IPS DF 4.7 (cell line): ENCODE data around the gene MTG1.

Source experiments
- DNase-seq: peaks from one replicate; pipeline ENCODE4 v3.0.0-alpha.2; 2013; ENCODE audit warnings: low spot score; ENCODE audit errors: extremely low read depth

Gene MTG1

GRCh38 chr10:133451346-133451745 is 57.4 kb downstream of the MTG1 start:
- DNase-seq = no peak

DNA sequence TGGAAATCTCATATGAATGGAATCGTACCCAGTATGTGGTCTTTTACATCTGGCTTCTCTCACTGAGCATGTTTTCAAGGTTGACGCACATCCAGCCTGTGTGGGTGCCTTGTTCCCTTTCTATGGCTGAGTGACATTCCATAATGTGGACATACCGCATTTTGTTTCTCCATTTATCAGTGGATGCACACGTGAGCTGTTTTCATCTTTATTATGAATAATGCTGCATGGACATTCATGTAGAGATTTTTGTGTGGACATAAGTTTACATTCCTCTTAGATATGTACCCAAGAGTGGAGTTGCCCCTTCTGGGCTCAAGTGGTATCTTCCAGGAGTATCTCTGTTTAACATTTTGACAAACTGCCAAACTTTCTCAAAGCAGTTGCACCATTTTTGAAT is 58.5 kb downstream of the MTG1 start:
- DNase-seq = no peak

DNA sequence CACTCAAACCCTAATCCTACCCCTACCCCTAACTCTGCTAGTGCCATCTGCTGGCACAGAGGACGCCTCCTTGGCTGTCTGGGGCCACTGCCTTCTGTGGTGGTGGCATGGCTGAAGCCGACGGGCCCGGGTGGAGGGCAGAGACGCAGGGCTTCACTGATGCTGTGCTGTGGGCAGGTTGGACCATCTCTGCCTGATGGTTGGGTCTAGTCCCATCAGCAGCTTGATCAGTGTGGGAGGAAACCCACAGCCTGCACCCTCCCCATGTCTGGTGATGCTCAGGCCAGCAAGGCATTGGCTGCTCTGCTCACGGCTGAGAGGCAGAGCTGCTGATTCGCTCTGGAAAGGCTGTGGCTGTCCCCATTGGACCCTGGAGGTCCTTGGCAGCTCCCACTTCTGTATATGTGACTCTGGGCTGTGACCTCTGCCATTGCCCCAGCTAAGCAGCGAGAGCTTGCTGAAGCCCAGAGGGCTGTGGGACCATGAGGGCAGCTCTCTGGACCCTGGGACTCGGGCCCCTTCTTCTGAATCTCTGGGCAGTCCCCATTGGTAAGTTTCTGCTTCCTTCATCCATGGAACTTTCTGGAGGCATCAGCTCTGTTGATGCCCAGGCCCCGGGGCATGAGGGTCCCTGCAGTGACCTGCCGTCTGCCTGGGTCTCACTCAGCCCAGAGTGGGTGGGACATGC is 59.7 kb downstream of the MTG1 start, which contains the start of gene SCART1:
Gene SCART1, plus strand, starts transcription at position 430 of the 688 bp plus-strand sequence. Its CDS starts 53 bp downstream, at position 483.
- no peak for DNase-seq

- no peak for DNase-seq
These were observed 60.4 kb downstream of the MTG1 start for GRCh38 chr10:133454204-133454893.

DNA sequence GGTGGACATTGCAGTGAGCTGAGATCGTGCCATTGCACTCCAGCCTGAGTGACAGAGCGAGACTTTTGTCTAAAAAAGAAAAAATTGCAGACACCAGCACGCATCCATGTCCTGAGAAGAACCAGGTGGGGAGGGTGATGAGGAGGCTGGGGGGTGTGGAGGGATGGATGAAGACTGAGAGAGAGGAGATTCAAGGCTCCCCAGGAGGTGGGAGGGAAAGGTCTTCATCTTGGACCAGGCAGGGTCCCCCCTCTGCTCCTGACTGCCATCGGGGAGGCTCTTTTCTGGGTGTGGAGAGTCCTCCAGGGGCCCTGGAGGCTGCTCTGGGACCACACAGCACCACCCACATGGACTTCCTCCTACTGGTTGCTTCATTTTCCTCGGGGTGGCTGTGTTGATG is 61.2 kb downstream of the MTG1 start:
- no peak for DNase-seq

- no peak for DNase-seq
These were observed 61.7 kb downstream of the MTG1 start for GRCh38 chr10:133455611-133456031.

DNA sequence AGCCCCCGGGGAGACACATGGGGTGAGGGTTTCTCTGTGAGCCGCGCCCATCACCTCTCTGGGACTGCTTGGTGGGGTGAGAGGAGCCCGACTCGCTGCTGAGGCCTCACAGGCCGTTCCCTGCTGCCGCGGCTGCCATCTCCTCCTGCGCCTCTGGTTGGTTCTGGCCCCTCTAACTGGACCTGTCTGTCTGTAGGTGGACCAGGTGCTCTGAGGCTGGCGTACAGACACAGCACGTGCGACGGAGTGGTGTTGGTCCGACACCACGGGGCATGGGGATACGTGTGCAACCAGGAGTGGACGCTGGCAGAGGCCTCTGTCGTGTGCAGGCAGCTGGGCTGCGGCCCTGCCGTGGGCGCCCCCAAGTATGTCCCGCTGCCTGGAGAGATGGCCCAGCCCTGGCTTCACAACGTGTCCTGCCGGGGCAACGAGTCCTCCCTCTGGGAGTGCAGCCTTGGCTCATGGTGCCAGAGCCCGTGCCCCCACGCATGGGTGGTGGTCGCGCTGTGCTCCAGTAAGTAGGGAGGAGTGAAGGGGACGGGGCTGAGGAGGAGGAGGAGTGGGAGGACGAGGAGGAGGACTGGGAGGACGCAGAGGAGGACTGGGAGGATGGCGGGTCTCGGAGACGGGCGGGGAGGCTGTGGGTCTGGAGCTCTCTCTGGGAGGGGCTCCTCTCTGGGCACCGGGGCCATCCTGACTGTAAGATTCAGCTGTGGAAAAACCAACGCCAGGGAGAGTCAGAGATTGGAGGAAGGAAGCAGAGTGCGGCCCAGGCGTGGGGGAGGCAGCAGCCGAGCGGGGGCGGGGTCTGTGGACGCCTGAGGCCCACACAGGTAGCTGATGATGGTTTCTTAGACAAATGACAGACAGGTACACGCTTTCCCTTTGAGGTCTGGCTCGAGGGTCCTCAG is 62.3 kb downstream of the MTG1 start:
- DNase-seq = no peak

DNA sequence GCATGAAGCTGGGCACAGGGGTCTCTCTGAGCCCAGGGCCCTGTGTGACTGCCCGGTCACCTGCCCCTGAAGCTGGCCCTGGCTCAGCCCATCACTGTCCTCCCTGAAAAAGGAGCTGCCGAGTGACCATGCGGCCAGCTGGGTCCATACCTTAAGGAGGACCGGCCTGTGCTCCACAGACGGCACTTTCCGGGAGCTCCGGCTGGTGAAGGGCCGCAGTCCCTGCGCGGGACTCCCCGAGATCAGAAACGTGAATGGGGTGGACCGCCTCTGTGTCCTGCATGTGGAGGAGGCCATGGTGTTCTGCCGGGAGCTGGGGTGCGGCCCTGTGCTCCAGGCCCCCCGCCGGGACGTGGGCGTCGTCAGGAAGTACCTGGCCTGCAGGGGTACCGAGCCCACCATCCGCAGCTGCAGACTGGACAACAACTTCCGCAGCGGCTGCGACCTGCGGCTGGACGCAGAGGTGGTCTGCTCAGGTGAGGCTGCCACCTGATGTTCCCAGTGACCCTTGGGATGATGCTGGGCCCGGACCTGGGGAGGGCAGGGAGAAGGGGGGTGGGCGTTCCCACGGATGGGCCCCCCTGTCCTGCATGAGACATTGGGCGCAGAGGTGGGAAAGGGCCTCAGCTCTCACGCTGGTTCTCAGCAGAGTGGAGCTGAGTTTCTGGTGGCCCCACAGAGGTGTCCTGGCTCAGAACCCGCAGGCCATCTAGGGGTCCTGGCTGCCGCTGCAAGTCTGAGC is 63.3 kb downstream of the MTG1 start:
- no peak for DNase-seq

GRCh38 chr10:133458021-133458709 is 64.2 kb downstream of the MTG1 start:
- no peak for DNase-seq

DNA sequence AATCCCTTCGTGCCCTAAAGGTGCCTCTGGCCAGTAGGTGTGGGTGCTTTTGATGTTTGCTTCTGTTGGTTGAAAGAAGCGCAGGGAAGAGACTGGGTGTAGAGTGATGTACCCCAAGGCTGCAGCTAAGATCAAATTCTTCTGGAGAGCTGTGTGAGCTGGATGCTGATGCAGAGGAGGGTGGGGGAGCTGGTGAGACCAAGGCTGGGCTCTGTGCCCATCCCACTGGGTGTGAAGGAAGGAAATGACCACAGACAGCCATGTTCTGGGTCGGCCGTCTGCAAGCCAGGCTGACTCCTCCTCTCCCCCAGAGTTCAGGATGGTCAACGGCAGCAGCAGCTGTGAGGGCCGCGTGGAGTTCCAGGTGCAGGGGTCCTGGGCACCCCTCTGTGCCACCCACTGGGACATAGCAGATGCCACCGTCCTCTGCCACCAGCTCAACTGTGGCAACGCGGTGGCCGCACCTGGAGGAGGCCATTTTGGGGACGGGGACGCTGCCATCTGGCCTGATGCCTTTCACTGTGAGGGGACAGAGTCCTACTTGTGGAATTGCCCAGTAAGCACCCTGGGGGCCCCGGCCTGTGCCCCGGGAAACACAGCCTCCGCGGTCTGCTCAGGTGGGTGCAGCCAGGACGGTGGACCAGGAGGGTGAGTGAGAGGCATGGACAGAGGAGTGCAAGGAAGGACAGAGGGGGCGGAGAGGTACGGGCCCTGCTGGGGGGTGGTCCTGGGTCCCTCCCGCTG is 64.9 kb downstream of the MTG1 start:
- DNase-seq = no peak

GRCh38 chr10:133459454-133460207 is 65.7 kb downstream of the MTG1 start:
- DNase-seq = no peak

DNA sequence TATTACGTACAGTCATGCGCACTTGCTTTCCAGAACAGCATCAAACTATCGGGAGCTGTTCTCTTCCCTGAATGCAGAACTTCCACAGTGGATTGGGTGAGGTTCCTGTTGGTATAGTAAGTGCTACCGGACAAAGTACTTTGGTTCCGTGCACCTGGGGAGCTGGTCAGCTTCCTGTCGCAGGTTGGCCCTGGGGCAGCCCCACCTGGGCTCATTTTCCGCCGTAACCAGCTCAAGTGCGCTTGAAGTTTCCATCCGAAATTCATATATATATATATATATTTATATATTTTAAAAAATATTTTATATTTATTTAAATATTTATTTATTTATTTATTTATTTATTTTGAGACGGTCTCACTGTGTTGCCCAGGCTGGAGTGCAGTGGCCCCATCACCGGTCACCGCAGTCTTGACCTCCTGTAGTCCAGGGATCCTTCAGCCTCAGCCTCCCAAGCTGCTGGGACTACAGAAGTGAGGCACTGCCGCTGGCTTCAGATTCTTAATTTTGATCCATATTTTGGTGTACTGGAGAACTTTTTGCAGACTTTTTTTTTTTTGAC is 66.3 kb downstream of the MTG1 start:
- DNase-seq = no peak

DNA sequence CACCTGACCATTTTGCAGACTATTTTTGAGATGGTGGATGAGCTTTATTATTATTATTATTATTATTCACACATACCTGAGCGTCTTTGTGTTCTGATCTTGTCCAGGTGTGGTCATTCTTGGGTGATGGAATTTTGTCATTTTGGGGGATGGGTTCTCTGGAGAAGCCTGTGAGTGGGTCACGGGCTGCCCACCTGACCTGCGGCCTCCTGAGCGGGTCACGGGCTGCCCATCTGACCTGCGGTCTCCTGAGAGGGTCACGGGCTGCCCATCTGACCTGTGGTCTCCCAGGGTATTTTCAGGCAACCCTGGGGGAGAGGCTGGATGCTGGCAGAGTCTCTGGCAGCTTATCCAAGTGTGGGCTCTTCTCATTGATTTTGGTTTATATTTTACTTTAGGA is 67.1 kb downstream of the MTG1 start:
- DNase-seq = no peak

GRCh38 chr10:133461841-133462240 is 67.9 kb downstream of the MTG1 start:
- no peak for DNase-seq

- no peak for DNase-seq
These were observed 68.8 kb downstream of the MTG1 start for GRCh38 chr10:133462512-133463305.

DNA sequence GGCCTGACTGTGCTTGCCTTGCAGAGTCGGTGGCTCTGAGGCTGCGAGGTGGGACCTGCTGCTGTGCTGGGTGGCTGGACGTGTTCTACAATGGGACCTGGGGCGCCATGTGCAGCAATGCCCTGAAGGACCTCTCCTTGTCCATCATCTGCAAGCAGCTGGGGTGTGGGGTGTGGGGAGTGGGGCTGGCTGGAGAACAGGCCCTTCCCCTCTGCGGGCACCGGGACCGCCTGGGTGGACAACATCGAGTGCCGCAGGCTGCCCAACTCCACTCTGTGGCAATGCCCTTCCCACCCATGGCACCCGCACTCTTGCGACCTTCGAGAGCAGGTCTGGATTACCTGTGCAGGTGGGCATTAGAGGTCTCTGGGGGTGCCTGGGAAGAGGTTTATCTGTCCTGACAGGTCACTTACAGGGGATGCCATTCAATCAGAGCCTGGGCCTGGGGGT is 70.7 kb downstream of the MTG1 start:
- no peak for DNase-seq

DNA sequence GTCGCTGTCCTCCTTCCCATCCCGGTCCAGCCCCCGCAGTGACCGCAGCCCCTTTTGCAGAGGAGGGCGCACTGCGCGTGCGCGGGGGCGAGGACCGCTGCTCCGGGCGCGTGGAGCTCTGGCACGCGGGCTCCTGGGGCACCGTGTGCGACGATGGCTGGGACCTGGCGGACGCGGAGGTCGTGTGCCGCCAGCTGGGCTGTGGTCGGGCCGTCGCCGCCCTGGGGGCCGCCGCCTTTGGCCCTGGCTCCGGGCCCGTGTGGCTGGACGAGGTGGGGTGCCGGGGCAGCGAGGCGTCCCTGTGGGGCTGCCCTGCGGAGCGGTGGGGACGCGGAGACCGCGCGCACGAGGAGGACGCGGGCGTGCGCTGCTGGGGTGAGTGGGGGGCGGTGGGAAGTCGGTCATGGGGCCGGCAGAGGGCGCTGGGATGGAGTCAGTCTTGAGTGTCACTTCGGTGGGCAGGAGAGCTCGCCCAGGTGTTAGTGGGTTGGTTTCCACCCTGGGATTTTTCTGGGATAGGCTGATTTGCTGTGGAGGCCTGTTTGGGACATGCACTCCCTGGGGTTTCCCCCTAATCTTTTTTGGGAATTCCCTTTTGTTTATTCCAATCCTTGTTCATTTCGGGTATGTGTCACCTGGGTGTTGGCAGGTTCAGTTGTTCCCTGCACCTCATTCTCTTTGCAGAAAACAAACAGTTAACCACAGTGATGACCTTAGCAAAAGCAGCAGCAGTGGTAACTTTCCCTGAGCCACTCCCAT is 71.4 kb downstream of the MTG1 start:
- no peak for DNase-seq
